IPS-11a (cell line): Measurements from ENCODE around the gene RGMA.
"Not testable (repeated sequence)": the region's sequence is repeated elsewhere in the genome, so short reads cannot be mapped to it uniquely, and the experiment has no call there.

Experiments
- H3K4me3 ChIP-seq: one replicate; pipeline ENCODE4 v1.5.1; 2013; ENCODE audit warnings: low read depth, low read length, control low read depth

The RGMA gene

GRCh38 chr15:93049233-93049632 is 39.8 kb downstream of the RGMA start:
- H3K4me3 ChIP-seq: no peak overlapping the region

DNA sequence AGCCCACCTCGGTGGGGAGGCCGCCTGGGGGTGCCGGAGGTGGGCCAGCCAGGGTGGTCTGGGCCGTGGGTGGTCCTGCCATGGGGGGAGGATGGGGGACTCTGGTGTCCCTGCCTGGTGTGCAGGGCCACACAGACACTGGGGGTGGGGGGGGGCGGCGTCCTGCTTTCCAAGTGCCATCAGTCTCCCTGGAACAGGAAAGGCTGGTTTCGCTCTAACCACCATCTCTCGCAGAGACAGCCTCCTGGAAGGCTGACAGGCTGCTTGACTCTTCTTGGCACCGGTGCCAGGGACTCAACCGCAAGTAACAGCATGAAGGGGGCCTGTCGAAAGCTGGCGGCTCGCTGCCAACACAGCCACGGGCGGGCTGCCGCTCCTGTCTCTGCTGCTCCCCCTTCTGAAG is 40.3 kb downstream of the RGMA start:
- no peak overlapping the region for H3K4me3 ChIP-seq

- no peak overlapping the region for H3K4me3 ChIP-seq
Measured at GRCh38 chr15:93048426-93048721, 40.6 kb downstream of the RGMA start.

GRCh38 chr15:93047621-93048425 is 41.2 kb downstream of the RGMA start:
- no peak overlapping the region for H3K4me3 ChIP-seq

DNA sequence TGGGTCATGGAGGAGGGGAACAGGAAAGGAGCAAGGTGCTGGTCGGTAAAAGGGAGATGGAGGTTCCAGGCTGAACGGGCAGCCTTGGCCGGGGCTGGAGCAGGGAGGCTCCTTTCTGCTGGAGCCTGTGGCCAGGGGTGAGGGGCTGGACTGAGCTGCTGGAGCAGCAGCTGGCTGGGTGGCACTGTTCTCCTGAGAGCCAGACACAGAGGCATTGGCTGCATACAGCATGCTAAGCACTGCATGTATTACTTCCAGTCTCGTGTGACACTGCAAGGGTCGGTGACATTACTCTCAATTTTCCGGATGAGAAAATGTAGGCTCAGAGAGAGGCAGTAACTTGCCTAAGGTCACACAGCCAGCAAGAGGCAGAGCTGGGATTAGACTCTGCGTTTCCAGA is 42.3 kb downstream of the RGMA start:
- no peak overlapping the region for H3K4me3 ChIP-seq

DNA sequence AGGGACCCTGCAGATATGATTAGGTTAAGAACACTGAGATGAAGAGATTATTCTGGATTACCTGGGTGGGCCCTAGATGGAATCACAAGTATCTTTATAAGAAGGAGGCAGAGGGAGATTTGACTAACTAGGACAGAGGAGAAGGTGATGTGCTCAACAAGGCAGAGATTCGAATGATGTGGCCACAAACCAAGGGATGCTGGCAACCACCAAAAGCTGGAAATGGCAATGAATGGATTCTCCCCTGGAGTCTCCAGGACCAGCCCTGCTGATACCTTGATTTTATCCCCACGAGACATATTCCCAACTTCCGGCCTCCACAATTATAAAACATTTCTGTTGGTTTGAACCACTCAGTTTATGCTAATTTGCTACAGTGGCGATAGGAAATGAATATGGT is 42.9 kb downstream of the RGMA start:
- H3K4me3 ChIP-seq: no peak overlapping the region

DNA sequence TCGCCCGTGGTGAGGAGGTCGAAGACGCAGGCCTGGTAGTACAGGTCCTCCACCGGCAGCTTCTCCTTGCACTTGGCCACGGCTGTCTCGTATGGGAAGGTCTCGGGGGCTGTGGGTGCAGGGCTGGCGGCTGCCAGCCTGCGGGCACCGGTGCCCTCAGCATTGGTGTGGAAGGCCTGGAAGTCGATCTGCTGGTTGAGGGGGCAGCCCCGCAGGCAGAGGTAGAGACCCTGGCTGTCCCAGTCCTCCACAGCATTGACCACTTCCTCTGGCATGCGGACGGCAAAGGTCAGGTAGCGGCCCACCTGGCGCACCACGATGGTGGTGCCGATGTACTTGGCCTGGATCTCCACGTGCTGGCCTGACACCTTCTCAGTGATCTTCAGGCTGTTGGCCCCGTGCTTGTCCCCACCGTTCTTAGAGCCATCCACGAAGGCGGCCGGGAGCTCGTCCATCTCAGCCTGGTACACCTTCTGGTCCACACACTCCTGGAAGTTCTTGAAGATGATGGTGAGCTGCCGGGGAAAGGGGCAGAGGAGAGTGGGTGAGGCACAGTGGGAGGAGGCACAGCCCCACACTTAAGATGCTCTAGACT is 43.7 kb downstream of the RGMA start:
- H3K4me3 ChIP-seq: no peak overlapping the region

GRCh38 chr15:93044301-93045190 is 44.5 kb downstream of the RGMA start:
- H3K4me3 ChIP-seq: no peak overlapping the region

- no peak overlapping the region for H3K4me3 ChIP-seq
Measured at GRCh38 chr15:93043621-93044300, 45.2 kb downstream of the RGMA start.

DNA sequence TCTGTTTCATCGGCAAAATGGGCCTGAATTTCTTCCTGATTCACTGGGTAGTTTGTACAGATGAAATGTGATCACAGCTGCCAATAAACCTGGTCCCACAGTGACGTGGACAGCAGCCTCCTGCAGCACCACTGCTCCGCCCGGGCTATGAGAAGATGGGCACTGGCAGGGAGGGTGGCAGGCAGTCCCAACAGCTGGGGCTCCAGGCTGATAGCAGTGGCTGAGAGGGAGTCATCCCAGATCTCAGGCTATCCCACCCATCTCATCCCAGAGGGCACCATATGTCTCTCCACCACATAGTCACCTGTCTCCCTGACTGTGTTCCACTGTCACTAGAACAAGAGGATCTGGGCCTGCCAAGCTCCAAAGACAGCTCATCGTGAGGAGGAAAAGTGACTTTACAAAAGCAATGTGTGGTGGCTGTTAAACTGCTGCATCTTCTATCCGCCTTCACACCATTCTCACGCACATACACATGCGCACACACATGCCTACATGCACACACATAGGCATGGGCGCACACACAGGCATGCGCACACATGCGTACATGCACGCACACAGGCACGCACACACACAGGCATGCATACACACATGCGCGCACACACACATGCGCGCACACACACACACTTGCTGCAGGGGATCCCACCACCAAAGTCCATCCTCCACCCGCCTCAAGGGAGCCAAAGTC is 46.2 kb downstream of the RGMA start:
- no peak overlapping the region for H3K4me3 ChIP-seq

GRCh38 chr15:93042211-93042610 is 46.8 kb downstream of the RGMA start:
- H3K4me3 ChIP-seq: no peak overlapping the region

DNA sequence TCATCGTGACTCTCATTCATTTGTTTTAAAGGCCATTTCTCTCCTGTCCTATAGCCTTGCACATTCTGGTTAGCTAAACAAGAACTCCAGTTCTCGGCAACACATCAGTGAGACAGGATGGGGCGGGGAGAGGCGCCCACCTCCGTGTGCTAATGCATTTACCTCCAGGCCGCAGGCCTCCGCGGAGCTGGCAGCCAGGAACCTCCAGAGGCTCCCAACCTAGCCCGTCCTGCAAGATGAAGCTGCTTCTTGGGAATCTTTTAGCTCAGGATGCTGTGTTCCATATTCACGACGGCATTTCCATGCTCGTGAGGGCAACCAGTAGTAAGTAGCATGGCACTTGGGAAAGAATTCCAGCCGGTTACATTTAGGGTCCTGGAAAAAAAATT is 47.9 kb downstream of the RGMA start:
- no peak overlapping the region for H3K4me3 ChIP-seq

GRCh38 chr15:93040288-93041158 is 48.5 kb downstream of the RGMA start:
- H3K4me3 ChIP-seq: no peak overlapping the region

DNA sequence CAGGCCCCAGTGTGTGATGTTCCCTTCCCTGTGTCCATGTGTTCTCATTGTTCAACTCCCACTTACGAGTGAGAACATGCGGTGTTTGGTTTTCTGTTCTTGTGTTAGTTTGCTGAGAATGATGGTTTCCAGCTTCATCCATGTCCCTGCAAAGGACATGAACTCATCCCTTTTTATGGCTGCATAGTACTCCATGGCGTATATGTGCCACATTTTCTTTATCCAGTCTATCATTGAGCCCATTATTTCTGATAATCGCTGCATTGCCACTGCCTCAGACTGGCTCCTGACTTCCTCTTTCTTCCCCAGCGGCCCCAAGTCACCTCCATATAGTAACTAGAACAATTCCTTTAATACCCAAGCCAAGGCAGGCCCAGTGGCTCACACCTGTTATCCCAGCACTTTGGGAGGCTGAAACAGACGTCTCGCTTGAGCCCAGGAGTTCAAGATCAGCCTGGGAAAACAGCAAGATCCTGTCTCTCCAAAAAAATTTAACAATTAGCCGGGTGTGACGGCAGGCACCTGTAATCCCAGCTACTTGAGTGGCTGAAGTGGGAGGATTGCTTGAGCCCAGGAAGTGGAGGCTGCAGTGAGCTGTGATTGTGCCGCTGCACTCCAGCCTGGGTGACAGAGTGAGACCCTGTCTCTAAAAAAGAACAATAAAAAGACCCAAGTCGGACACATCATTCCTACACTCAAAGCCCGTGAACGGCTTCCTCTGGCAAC is 49.3 kb downstream of the RGMA start:
- H3K4me3 ChIP-seq: not testable (repeated sequence)

DNA sequence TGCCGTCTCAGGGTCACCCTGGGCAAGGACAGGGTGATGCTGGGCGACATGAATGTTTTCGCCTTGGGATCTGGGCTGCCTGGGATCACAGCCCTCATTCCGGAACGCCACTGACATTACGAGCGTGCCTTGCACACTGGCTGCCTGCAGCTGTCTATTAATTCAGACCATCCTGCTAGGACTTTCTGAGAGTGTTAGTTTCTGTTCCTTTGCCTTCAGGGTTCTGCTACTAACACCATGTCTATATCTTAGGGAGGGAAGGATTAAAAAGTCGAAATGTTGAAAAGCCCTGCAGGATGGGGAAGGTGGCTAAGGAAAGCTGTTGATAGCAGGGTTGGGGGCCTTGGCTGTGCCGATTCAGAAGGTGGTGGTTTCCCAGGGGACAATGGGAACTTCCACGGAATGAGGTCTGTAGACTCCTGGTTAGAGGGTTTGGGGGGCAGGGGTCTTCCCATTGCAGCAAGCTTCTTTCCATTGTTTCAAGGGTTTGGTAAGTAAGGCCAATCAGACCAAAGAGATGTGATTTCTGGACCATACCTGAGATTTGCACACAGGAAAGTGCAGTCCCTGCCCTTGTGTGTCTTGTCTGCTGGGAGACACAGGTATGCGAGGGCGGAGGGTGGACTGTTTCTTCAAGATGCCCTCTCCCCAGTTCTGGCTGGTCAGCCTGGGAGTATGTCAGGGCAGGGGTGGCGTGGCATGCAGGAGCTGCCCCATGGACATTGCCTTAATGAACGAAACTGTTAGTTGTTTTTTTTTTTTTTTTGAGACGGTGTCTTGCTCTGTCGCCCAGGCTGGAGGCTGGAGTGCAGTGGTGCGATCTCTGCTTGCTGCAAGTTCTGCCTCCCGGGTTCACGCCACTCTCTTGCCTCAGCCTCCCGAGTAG is 50.9 kb downstream of the RGMA start:
- no peak overlapping the region for H3K4me3 ChIP-seq

DNA sequence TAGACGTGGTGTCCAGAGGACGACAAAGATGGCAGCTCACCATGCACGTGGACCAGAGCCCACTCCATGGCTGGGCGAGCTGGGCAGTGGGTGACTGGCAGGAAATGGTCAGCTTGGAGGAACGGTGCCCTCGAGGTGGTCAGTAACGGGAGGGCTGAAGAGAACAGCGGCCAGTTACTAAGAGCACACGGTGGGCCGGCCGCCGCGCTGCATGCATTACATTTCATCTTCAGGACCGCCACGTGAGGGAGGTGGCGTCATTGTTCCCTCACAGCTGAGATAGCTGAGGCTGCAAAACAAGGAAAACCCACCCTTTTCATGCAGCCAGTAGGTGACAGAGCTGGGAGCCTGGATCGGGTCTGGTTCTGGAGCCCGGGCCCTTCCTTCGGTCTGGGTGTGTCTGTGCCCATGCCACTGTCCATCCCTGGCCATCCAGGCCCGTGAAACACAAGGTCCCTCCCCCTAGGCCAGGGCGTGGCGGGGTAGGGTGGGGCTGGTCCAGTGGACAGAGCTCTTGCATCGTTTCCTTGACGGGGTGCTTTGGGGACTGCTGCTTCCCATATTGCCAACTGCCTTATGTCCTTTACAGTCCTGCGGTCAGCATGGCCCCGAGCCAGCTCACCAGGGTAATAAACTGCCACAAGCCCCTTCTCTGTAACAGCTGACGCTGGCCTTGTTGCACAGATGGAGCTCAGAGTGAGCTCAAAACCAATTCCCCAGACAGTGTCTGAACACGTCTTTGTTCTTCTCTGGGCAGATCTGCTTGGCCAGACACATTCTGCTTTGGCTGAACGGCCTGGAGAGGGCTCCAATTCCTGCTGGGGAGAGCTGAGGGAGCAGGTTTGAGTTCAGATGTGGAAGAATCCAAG is 51.8 kb downstream of the RGMA start:
- no peak overlapping the region for H3K4me3 ChIP-seq
